ENCODE results near the gene FYB1.

DNA sequence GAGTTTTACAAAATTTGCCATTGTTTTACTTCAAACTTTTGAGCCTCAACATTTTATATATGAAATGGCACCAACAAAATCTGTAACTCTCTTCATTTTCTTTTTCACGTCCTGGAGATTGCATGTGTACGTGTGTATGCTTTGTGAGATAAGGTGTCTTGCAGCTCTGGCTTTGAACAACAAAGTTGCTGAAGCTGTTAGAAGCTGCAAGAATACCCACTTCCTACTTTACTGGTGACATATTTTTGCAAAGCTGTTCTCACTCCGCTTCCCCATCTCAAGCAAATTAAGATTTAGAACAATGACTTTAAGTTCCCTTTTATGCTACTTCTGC lies 41.8 kb downstream of the FYB1 start:
- TF ChIP-seq CTCF (conservative IDR thresholded peaks at IDR 0.05) (no peak), ZFX (IDR thresholded peaks at IDR 0.05) (no peak)

All from C4-2B (cell line).